Glomerular visceral epithelial cell (primary cell): ENCODE results near the gene REXO5.
"Not testable (repeated sequence)": the region's sequence is repeated elsewhere in the genome, so short reads cannot be mapped to it uniquely, and the experiment has no call there.

Experiments
- DNase-seq: peaks from one replicate; pipeline ENCODE4 v3.0.0-alpha.2; 2016; ENCODE audit errors: extremely low spot score

Gene REXO5

DNA sequence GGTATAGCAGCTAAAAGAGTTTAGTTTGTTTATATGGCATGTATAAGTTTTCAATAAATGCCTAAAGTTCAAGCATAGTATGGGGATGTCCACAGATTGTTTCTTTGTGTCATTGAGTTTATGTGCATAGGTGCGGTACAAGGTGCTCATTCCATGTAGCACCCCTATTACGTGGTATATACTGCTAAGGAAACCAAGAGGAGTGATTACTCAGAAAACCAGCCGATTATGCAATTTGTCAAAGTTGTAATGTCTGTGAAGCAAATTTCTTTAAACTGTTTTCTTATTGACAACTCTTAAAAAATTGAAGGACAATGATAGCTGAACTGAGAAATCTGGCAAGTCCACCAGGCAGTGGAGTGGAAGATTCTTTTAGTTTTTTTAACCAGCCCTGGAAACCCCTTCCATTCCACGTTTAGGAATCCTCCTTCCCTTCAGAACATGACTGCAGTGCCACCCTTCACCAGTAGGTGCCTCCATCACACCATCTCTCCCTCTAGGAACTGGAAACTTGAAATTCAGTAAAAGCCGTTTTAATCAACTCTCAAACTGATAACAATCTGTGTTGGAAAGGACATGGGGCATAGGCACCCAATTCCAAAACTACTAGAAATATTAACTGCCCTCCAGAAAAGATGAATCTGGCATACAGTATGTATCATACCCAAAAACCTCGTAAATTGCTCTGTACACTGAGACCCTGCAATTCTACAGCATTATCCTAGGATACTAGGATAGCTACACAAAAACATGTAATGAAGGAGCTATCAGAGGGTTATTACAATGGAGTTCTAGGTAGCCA lies 43.5 kb downstream of the REXO5 start:
- DNase-seq = peak; percentile 61

DNA sequence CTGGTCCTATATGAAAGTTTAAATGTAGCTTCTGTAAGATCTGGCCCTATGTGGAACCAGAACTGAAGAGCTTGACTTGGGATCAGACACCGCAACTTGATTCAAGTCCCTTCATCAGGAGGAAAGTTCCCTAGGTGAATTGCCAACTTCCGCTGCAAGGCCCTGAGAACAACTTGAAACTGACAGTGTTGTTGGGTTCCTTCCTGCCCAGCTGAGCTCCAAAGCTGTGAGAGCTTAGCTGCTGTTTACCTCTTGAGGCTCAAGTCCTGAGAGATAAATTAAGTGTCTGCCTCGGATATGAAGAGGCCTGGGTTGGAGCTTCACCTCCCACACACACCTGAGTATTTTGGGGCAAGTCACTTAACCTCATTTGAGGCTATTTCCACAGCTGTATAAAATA lies 44.7 kb downstream of the REXO5 start:
- no peak for DNase-seq

DNA sequence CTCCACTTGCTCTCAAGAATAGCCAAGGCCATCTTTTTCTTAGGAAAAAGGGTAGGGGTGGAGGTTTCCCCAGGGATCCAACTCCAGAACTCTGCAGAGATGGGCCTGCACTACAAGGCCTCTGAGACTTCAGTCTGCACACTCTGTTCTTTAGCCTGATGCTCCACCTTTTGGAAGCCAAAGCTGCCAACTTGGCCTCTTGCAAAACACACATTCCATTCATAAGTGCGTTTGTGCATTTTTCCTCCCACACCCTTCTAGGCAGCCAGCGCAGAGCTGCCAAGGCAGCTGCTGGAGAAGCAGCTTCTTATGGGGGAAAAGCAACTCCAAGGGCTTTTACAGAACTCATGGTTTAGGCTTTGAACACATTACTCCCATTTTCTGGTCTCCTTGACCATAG lies 45.3 kb downstream of the REXO5 start:
- DNase-seq = peak; percentile 52

DNA sequence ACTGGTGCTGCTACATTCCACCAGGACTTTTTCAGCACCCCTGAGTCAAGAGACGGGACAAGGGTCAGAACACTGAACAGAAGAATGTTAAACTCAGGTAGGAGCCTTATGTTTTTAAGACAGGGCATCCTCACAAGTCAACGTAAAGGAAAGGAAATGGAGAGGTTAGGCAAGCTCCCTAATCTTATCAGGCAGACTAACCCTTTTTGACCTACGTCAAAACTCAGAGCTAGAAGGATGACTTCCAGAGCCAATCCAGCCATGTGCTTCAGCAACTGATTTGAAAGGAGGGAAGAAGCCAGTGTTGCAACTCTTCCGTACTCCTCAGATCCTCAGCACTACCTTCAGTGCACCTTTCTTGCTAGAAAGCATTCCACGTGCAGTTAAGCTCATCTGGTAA lies 46.8 kb downstream of the REXO5 start:
- DNase-seq = no peak

DNA sequence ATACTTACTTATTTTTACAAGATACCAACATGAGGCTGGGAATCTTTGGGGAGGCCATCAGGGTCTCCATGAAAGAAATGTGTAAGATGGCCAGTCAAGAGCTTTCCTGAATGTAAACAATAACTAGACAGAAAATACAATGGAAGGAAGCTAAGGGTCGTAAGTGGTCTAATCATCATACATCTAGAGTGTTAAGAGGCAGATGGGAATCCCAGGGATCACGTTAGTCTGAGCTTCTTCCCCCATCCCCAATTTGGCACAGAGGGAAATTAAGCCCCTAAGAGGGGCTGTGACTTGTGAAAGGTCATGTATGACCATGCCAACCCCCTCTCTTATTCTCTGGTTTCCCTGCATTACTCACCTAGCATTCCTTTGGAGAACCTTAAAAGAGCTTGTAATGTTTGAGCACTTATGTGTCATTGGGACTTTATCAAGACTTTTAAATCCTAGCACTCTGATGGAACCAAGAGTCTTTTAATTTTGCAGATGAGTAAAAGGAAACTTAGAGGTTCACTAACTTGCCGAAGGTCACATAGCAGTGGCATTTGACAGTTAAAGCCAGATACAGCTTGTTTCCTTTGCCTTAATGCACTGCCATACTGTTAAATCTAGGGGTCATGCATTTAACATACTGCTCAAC lies 47.8 kb downstream of the REXO5 start:
- DNase-seq = no peak

DNA sequence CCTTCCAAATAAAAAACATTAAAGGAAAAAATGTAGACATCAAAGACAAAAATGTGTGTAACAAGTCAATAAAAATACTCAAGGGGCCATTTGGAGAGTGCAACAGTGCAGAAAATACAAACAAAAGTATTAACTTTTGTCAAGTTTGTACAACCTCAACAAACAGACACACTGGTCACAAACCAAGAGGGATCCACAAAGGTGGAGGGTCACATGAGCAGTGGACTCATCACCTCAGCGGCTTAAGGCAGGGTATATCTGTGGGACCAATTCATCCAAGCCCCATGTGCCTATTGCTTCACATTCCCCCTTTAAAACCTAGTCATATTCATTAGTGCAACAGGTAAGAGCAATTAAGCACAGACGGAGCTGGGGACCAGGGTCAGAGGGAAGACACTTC lies 48.6 kb downstream of the REXO5 start:
- no peak for DNase-seq

DNA sequence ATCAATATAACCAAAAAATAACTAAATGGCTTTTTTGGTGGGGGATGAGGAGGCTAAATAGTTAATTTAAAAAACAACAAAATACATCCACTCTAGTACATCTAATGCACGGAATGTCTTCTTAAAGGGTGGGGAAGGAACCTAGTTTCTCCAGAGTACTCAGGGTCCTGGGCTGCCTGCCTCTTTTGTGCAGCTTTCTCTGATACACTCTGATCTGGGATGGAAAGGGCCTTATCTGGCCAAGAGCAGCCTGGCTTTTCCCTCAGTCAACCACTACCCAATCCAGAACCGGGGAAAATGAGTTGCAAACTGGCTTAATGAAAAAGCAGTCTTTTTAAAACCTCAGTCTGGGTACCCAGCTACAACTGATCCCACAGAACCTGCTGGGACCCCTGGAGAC lies 51.0 kb downstream of the REXO5 start:
- no peak for DNase-seq

DNA sequence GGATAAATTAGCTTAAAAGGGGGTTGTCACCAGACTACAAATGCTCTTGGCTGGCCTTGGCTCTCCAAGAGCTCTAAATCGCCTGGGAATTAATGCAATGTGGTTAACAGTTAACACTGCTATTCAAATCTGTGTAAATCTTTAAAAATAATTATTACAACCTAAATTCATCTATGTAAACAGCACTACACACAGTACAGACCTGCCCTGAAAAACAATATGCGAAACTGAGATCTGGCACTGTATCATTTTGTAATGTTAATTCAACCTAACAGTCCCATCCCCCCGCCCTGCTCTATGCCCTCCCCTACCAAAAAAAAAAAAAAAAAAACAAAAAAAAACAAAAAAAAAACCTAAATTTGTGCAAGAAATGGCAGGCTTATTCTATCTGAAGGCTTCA lies 52.9 kb downstream of the REXO5 start:
- DNase-seq = no peak

DNA sequence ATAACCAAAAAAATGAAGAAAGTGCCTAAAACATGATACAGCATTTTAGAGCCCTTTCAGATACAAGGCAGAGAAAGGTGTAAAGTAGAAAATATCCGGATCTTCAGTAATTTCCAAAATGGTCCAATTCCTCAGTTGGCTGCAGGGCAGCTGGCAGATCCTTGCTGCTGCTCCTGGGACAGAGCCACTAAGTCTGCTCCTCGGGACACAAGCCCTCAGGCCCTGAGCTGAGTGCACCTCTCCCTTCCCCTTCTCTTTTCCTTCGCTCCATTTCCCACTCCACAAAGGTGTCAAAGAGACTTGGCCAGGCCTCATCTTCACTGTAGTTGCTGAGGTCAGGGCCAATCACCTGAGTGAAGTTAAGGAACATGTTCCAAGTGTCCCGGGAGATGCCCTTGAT lies 53.4 kb downstream of the REXO5 start:
- DNase-seq = no peak

DNA sequence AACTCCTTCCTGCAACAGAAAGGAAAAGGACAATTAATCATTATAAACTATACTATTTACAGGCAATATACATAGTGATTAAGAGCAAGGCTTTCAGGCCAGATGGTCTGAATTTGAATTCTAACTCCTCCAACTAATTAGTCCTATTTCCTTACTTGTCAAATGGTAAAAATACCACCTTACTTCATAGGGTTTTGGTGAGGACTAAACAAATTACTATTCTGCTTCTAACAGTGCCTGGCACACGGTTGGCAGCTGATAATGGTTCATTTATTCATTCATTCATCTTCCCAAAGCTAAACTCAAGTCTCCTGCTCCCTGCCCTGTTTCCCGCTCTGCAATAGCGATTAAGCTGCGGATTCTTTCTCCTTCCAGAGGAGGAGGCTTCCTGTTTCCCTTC lies 54.0 kb downstream of the REXO5 start:
- no peak for DNase-seq

DNA sequence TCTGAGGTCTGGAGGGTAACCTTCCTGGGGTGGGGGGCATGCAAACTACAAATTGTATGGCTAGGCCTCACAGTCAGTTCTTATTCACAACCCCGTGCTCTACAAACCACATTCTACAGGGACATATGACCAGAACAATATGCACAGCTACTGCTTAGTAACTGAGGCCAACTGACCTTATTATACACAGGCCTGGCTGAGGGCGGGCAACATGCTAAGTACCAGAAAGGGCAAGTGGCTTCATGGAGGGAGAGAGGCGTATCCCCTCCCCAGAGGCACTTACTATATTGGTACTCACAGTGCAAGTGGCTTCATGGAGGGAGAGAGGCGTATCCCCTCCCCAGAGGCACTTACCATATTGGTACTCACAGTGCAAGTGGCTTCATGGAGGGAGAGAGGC lies 54.7 kb downstream of the REXO5 start:
- not testable (repeated sequence) for DNase-seq

DNA sequence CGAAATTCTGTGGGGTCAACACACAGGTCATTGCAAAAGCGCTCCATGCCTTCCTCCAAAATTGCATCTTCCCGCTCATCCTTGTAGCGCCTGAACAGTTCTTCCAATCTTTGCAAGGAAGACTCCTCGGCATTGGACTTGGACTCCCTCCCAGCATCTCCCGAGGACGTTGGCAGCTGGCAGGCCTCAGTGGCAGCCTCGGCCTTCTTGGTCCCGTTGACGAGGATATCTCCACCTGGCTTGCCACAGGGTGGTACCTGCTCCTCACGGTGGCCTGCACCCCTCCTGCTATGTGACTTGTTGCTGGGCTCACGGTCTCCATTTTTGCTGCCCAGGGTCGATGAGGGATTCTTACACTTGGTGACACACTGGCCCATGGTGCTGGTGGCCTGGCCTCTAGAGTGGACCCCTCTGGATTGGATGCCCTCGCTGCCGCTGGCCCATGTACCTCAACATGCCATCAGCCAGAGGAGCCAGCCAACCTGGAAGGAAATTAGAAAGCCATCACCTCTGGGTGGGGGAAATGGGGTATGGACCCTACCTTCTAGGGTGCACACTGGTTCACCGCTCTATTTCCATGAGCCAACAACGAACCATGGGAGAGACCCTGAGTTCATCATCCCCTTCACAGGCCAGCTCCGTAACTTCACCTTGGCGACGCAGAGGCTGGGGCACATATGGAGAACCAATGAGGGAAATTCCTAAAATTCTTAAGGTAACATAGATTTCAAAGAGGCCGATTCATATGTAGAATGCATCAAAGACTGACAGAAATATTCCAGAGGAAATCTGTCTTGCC lies 56.0 kb downstream of the REXO5 start:
- no peak for DNase-seq

DNA sequence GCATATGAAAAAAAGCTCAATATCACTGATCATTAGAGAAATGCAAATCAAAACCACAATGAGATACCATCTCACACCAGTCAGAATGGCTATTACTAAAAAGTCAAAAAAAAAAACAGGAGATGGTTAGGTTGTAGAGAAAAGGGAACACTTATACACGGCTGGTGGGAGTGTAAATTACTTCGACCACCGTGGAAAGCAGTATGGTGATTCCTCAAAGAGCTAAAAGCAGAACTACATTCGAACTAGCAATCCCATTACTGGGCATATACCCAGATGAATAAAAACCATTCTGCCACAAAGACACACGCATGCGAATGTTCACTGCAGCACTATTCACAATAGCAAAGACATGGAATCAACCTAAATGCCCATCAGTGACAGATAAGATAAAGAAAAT lies 58.0 kb downstream of the REXO5 start:
- DNase-seq = not testable (repeated sequence)

DNA sequence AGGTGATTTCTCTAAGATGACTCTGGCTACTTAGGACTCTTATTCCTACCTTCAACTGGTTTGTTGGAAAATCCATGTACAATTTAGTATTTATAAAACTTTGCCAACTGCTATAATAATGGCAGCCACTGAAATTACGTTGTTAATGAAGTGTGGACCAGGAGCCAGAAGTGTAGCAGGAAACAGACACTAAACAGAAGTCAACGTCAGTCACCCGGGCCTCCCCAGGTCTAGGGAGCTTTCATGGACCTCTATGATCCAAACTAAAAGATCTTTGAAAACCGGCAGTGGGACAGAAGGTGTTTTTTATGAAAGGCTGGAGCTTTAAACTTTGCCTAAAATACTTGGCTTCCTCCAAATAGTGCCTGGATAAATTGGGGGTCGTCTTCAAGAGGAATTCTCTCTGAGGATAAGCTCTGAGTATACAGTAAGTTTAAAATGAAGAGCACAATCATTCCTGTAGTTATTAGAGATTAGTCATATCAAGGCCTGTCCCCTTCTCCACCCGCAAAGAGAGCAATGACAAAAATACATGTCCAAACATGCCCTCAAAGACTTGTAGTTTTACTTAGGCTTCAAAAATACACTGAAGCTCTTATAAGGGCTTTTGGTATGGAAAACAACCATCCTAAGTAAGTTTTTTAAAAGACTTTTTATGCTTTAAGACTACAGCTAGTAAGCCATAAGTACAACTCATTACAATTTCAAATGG lies 59.2 kb downstream of the REXO5 start:
- DNase-seq = peak; percentile 35

DNA sequence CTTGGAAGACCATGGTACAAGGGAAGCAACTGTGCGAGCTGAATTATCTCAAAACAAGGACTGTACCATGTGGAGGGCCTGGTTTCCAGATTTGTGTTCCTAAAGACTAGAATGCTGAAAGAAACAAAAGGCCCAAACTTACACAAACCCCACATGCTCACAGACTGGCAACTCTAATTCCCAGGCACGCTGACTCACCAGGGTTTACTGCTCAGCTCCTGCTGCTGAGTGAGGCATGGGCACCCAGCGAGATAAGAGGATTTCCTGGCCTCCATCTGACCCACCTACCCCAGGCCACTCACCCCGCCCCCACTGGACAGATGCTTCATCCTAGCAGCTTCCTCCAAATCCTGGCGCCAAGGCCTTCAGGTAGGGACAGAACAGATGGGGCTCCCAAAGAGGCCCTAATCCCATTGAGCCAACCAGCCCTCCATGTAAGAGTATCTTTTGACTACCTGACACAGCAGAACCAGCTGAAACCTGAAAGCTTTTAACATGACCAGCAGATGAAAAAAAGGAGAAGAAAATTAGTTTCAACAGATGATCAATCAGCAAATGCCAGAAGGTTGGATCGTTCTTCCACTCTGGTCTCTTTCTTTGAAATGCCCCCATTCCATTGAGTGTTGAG lies 59.9 kb downstream of the REXO5 start:
- peak; percentile 73 for DNase-seq

DNA sequence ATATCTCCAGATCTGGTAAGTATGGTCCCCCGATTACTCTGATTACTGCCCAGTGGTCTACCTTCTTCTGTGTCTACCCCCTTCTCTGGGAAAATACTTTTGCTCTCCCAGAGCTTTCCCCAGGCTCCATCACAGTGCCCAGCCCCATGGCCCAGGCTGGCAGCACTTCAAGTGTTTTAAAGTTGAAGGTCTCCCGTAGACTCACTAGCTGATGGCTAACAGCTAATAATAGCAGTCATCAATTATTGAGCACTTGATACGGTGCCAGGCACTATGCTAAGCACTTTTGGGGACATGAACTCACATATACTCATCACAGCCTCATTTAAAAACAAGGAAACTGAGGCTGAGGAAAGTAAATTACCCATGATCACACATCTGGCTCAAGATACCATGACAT lies 60.5 kb downstream of the REXO5 start:
- DNase-seq = no peak

DNA sequence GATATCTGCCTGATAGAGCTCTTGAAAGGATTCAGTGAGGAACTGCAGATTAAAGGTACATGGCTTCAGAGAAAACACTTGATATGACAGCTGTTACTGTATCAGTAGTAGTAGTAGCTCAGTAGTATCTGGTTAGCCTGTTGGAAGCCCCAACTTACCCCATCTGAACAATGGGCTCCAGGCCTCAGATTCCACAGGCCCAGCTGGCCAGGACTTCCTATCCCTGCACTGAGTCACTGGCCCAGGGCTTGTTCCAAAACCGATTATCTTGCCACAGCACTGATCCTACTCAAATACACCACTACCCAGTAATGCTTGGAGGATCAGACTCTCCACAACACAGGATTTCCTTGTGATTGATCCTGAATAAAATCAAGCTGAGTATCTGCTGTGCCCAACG lies 61.3 kb downstream of the REXO5 start:
- no peak for DNase-seq

DNA sequence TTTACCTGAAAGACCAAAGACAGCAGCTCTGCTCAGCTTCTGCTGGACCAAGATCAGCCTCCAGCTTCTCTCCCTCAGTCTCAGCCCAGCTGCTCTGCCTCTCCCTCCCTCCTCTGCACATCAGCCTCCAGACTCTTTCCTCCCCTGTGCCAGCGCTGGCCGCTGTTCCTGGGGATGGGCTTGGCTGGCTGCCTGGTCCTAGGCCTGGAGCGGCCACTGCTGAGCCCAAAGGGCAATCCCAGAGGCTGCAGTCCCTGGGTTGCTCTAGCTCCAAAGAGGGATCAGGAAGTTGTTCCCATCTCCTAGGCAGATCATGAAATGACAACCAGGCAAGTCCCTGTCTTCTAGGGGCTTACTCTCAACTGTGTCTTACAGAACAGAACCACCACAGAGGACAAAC lies 62.6 kb downstream of the REXO5 start:
- peak; percentile 49 for DNase-seq

DNA sequence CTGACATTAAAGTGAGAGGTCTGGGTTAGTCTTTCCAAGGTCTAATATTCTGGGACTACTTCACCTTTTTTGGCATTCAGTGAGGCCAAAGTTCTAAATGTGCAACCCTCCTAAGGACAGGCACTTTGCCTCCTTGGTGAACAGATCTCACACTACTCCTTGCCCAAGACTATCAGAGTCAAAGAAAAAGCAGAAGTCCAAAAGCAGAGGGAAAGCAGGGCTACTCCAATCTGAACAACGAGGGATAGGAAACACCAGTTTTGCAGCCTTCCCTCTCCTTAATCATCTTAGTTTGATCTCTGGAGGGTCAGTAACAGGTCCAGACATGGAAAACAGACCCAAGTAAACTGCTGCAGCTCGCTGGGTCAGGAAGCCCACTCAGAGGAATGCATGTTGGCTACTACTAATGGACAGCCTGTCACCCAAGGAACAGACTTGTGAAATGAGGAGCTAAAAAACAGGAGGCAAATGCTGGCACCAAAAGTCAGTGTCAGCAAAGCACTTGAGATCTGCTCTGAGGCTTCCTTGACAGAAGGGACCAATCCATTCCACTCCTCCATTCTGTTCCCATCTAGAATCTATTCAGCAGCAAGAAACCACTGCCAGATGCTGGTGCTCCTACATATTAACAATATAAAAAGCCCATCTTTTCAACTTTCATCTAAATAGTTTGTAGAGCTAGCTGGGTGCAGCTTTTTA lies 63.9 kb downstream of the REXO5 start:
- no peak for DNase-seq

DNA sequence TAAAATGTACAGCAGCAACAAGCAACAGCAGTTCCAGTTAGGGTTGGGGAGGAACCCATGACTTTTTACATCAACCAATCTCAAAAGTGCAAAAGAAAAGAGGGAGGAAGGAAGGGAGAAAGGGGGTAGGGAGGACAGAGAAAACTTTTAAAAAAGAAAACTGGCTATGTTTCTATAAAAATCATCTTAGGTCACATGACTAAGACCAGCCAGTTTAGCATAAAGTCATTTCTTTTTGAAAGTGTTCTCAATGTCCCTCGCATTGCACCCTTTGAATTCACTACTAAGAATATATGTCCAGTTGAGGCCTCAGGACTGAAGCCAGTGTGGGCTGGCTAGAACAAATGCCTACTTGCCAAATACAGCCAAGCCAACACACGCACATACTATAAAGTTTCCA lies 64.9 kb downstream of the REXO5 start:
- DNase-seq = no peak
